Parathyroid adenoma (tissue), 2 donors: Measurements from ENCODE around the gene ASB1.

ENCODE experiments used
- H2AFZ ChIP-seq: fragments of 300-600 bp; sonication (generic); one replicate; pipeline ENCODE4 v1.7.0; 2017; ENCODE audit warnings: antibody characterized with exemption, mild to moderate bottlenecking
- H3K27ac ChIP-seq: fragments of 300-600 bp; sonication (generic); one replicate; pipeline ENCODE4 v1.7.0; 2017
- H3K27me3 ChIP-seq: fragments of 300-600 bp; sonication (generic); one replicate; pipeline ENCODE4 v1.7.0; 2017; ENCODE audit warnings: low read length; ENCODE audit not compliant: control insufficient read depth, insufficient read depth
- H3K36me3 ChIP-seq: fragments of 300-600 bp; sonication (generic); one replicate; pipeline ENCODE4 v1.7.0; 2017; ENCODE audit warnings: low read length; ENCODE audit not compliant: control insufficient read depth, insufficient read depth
- H3K4me1 ChIP-seq: fragments of 300-600 bp; sonication (generic); one replicate; pipeline ENCODE4 v1.7.0; 2017; ENCODE audit warnings: control low read depth
- H3K4me2 ChIP-seq: fragments of 300-600 bp; sonication (generic); one replicate; pipeline ENCODE4 v1.7.0; 2017; ENCODE audit warnings: low read length
- H3K4me3 ChIP-seq: fragments of 300-600 bp; sonication (generic); one replicate; pipeline ENCODE4 v1.7.0; 2017; ENCODE audit warnings: low read depth, low read length
- H3K79me2 ChIP-seq: fragments of 300-600 bp; sonication (generic); one replicate; pipeline ENCODE4 v1.7.0; 2017; ENCODE audit warnings: control low read depth
- H3K9ac ChIP-seq: fragments of 300-600 bp; sonication (generic); one replicate; pipeline ENCODE4 v1.7.0; 2017; ENCODE audit warnings: mild to moderate bottlenecking
- H3K9me3 ChIP-seq: fragments of 300-600 bp; sonication (generic); one replicate; pipeline ENCODE4 v1.7.0; 2017; ENCODE audit warnings: low read length; ENCODE audit not compliant: control insufficient read depth
- TF ChIP-seq, protein P1 (sequence below): fragments of 300-600 bp; sonication (generic); IDR thresholded peaks from one replicate; pipeline ENCODE4 v1.7.0; 2017; ENCODE audit warnings: antibody characterized with exemption, mild to moderate bottlenecking
- donor health status: primary hyperparathyroidism.

ASB1 gene

DNA sequence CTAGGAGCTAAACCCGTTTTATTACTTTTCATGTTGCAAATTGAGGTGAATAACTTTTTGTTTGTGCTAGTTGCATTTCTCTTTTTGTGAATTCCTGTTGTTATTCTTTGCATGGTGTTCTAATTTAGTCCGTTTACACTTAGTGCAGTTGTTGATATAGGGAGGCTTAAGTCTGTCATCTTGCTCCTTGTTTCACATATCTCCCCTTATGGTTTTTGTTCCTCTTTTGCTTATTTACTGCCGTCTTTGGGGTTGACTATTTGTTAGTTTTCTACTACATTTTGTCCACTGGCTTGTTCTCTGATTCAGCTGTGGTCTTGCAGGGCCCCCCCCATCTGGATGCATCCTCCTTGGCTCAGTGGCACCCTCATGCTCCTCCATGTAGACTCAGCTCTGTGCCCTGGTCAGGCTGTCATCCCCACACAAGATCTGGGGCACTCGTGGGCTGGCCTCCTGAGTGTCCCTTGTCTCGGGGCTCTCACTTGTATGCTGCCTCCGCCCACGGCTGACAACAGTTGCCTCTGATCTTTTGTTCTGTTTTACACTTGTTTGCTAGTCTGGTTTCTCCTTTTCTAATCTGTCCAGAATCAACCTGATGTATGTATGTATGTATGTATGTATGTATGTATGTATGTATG, 42.9 kb upstream of the ASB1 start:
- H3K4me1 ChIP-seq = no peaks in the 10 kb centered on the region

DNA sequence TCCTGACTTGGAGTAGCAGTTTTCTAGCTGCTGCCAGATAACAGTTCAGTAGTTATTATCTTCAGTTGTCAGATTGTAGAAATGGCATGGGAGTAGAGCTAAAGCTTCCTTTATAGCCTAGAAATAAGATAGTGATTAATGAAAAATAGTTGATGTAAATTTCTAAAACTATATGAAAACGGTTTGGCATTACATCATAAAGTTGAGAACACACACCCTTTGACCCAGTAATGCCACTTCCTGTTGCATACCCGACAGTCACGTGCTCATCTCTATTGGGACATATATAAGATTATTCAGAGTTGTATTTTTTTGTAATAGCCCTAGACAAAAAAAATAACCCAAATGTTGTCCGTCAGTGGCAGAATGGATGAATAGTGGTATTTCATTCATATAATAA, 39.4 kb upstream of the ASB1 start:
- TF ChIP-seq, protein P1, sequence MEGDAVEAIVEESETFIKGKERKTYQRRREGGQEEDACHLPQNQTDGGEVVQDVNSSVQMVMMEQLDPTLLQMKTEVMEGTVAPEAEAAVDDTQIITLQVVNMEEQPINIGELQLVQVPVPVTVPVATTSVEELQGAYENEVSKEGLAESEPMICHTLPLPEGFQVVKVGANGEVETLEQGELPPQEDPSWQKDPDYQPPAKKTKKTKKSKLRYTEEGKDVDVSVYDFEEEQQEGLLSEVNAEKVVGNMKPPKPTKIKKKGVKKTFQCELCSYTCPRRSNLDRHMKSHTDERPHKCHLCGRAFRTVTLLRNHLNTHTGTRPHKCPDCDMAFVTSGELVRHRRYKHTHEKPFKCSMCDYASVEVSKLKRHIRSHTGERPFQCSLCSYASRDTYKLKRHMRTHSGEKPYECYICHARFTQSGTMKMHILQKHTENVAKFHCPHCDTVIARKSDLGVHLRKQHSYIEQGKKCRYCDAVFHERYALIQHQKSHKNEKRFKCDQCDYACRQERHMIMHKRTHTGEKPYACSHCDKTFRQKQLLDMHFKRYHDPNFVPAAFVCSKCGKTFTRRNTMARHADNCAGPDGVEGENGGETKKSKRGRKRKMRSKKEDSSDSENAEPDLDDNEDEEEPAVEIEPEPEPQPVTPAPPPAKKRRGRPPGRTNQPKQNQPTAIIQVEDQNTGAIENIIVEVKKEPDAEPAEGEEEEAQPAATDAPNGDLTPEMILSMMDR = no peak
- no peak overlapping the region for H3K4me3 ChIP-seq
- no peaks in the 10 kb centered on the region for H3K27me3 ChIP-seq
- H3K4me2 ChIP-seq = no peak overlapping the region
- no peaks in the 10 kb centered on the region for H3K9me3 ChIP-seq
- H3K27ac ChIP-seq = no peak overlapping the region
- no peak overlapping the region for H3K9ac ChIP-seq
- H3K4me1 ChIP-seq = no peaks in the 10 kb centered on the region
- peaks cover 3% of the 10 kb centered on the region for H3K79me2 ChIP-seq
- H3K36me3 ChIP-seq = no peaks in the 10 kb centered on the region
- no peak overlapping the region for H2AFZ ChIP-seq

More for the DNA sequence above, 42.9 kb upstream of the ASB1 start:
- TF ChIP-seq, protein P1 = no peak
- no peak overlapping the region for H3K4me3 ChIP-seq
- H3K27ac ChIP-seq = no peak overlapping the region
- H3K4me2 ChIP-seq = no peak overlapping the region
- no peaks in the 10 kb centered on the region for H3K27me3 ChIP-seq
- no peak overlapping the region for H2AFZ ChIP-seq
- H3K9me3 ChIP-seq = no peaks in the 10 kb centered on the region
- H3K36me3 ChIP-seq = no peaks in the 10 kb centered on the region
- no peak overlapping the region for H3K9ac ChIP-seq
- no peaks in the 10 kb centered on the region for H3K79me2 ChIP-seq

- Histone ChIP-seq H3K4me3 (no peak overlapping the region), H3K36me3 (no peaks in the 10 kb centered on the region), H3K27ac (no peak overlapping the region), H3K9me3 (no peaks in the 10 kb centered on the region), H3K4me1 (no peaks in the 10 kb centered on the region), H3K27me3 (no peaks in the 10 kb centered on the region), H2AFZ (no peak overlapping the region), H3K9ac (no peak overlapping the region), H3K4me2 (no peak overlapping the region), H3K79me2 (peaks cover 3% of the 10 kb centered on the region)
- TF ChIP-seq, protein P1 = no peak
Observed at GRCh38 chr2:238388794-238389193, 37.9 kb upstream of the ASB1 start.

- H3K27ac ChIP-seq = no peak overlapping the region
Observed at GRCh38 chr2:238389988-238390589, 36.6 kb upstream of the ASB1 start.

More at GRCh38 chr2:238389988-238390589, 36.6 kb upstream of the ASB1 start:
- Histone ChIP-seq H3K9me3 (no peaks in the 10 kb centered on the region), H3K36me3 (no peaks in the 10 kb centered on the region), H3K4me2 (no peak overlapping the region), H3K4me3 (no peak overlapping the region), H3K4me1 (no peaks in the 10 kb centered on the region), H3K9ac (no peak overlapping the region), H3K79me2 (peaks cover 3% of the 10 kb centered on the region), H3K27me3 (no peaks in the 10 kb centered on the region), H2AFZ (no peak overlapping the region)
- TF ChIP-seq, protein P1 = no peak
